WTC11 (cell line): ENCODE measurements around the gene CREBBP. TPM values are rescaled to one million over a fixed set of nuclear protein-coding genes. Genes with fewer than 3 reads are reported as not detected.

ENCODE experiments used
- ATAC-seq: fragments of 200-7000 bp; cut with Tn5 transposase; 2 replicates; pipeline ENCODE4 v1.10.0; 2021; ENCODE audit warnings: mild to moderate bottlenecking, moderate library complexity
- CTCF ChIA-PET: fragments of 300-600 bp; sonication (Branson Sonifier 250); formaldehyde crosslinking; loops from one replicate; lab custom pipeline; 2021; ENCODE audit warnings: antibody characterized with exemption; lab: Charles Lee
- POLR2A ChIA-PET: fragments of 350-600 bp; sonication (Branson Sonifier 250); formaldehyde crosslinking; loops from one replicate; lab custom pipeline; 2021; ENCODE audit warnings: antibody characterized with exemption; lab: Charles Lee
- DNase-seq: peaks from one replicate; pipeline ENCODE4 v3.0.0; 2021; ENCODE audit warnings: low spot score
- H3K27ac Mint-ChIP-seq: 2 replicates; pipeline ENCODE4 v1.8.0; 2021; ENCODE audit warnings: mixed read lengths
- H3K27me3 Mint-ChIP-seq: 2 replicates; pipeline ENCODE4 v1.8.0; 2021; ENCODE audit warnings: low read depth, mild to moderate bottlenecking, moderate library complexity, mixed read lengths
- H3K36me3 Mint-ChIP-seq: 2 replicates; pipeline ENCODE4 v1.8.0; 2021; ENCODE audit warnings: mixed read lengths
- H3K4me1 Mint-ChIP-seq: 2 replicates; pipeline ENCODE4 v1.8.0; 2022; ENCODE audit warnings: mixed read lengths
- H3K4me3 Mint-ChIP-seq: 2 replicates; pipeline ENCODE4 v1.8.0; 2021; ENCODE audit warnings: mild to moderate bottlenecking, moderate library complexity, mixed read lengths
- H3K9me3 Mint-ChIP-seq: 2 replicates; pipeline ENCODE4 v1.8.0; 2021; ENCODE audit warnings: mixed read lengths
- AR ChIP-seq: fragments of 250-450 bp; sonication (Bioruptor Pico); IDR thresholded peaks from 2 replicates; pipeline ENCODE4 v1.9.0; 2021; ENCODE audit warnings: mild to moderate bottlenecking
- CBFB ChIP-seq: sonication (generic); formaldehyde crosslinking; IDR thresholded peaks from 2 replicates; pipeline ENCODE4 v1.8.1; 2022; ENCODE audit warnings: mild to moderate bottlenecking, low read depth, missing genetic modification reagents
- CREB1 ChIP-seq: sonication (generic); formaldehyde crosslinking; IDR thresholded peaks from 2 replicates; pipeline ENCODE4 v1.8.0; 2023; ENCODE audit warnings: mild to moderate bottlenecking, missing genetic modification reagents
- E2F1 ChIP-seq: sonication (generic); formaldehyde crosslinking; IDR thresholded peaks from 2 replicates; pipeline ENCODE4 v1.8.0; 2022; ENCODE audit warnings: mild to moderate bottlenecking, missing genetic modification reagents
- JUN ChIP-seq: sonication (generic); formaldehyde crosslinking; IDR thresholded peaks from 2 replicates; pipeline ENCODE4 v1.8.0; 2023; ENCODE audit warnings: mild to moderate bottlenecking, missing genetic modification reagents
- NFATC4 ChIP-seq: fragments of 250-450 bp; sonication (Bioruptor Pico); IDR thresholded peaks from 2 replicates; pipeline ENCODE4 v1.9.0; 2021; ENCODE audit warnings: mild to moderate bottlenecking
- NR1H2 ChIP-seq: sonication (generic); formaldehyde crosslinking; IDR thresholded peaks from 2 replicates; pipeline ENCODE4 v1.9.0; 2021; ENCODE audit warnings: mild to moderate bottlenecking, moderate library complexity, missing genetic modification reagents
- SOX15 ChIP-seq: fragments of 250-450 bp; sonication (Bioruptor Pico); IDR thresholded peaks from 2 replicates; pipeline ENCODE4 v1.9.0; 2021; ENCODE audit warnings: mild to moderate bottlenecking
- STAT6 ChIP-seq: sonication (generic); formaldehyde crosslinking; conservative IDR thresholded peaks from 2 replicates; pipeline ENCODE4 v1.8.1; 2023; ENCODE audit warnings: mild to moderate bottlenecking, low read depth, missing genetic modification reagents, moderate library complexity
- TCF7 ChIP-seq: sonication (generic); formaldehyde crosslinking; IDR thresholded peaks from 2 replicates; pipeline ENCODE4 v1.8.0; 2022; ENCODE audit warnings: mild to moderate bottlenecking, low read depth, missing genetic modification reagents, moderate library complexity
- TEAD4 ChIP-seq: sonication (generic); formaldehyde crosslinking; IDR thresholded peaks from 2 replicates; pipeline ENCODE4 v1.8.0; 2022; ENCODE audit warnings: mild to moderate bottlenecking, missing genetic modification reagents
- ZBTB21 ChIP-seq: sonication (generic); formaldehyde crosslinking; IDR thresholded peaks from 2 replicates; pipeline ENCODE4 v1.8.1; 2023; ENCODE audit warnings: mild to moderate bottlenecking, missing genetic modification reagents, borderline replicate concordance
- ZNF263 ChIP-seq: sonication (generic); formaldehyde crosslinking; IDR thresholded peaks from 2 replicates; pipeline ENCODE4 v1.8.1; 2022; ENCODE audit warnings: low read depth, mild to moderate bottlenecking, moderate library complexity, missing genetic modification reagents
- ZNF423 ChIP-seq: fragments of 250-450 bp; sonication (Bioruptor Pico); IDR thresholded peaks from 2 replicates; pipeline ENCODE4 v2.1.2; 2022; ENCODE audit warnings: mild to moderate bottlenecking, moderate library complexity
- ZNF671 ChIP-seq: fragments of 250-450 bp; sonication (Bioruptor Pico); IDR thresholded peaks from 2 replicates; pipeline ENCODE4 v1.8.0; 2021; ENCODE audit warnings: mild to moderate bottlenecking
- total RNA-seq: library from RNA; stranded (reverse); gene quantifications from 3 replicates; pipeline ENCODE4 v1.2.3, GENCODE V29; 2021
- TF ChIP-seq, protein P1 (sequence below): sonication (generic); formaldehyde crosslinking; IDR thresholded peaks from 2 replicates; pipeline ENCODE4 v1.8.1; 2022; ENCODE audit warnings: mild to moderate bottlenecking, moderate library complexity, missing genetic modification reagents
- TF ChIP-seq, protein P2 (sequence below): sonication (generic); formaldehyde crosslinking; conservative IDR thresholded peaks from 2 replicates; pipeline ENCODE4 v1.8.1; 2022; ENCODE audit warnings: mild to moderate bottlenecking, missing genetic modification reagents

CREBBP gene
- total RNA-seq, 1 experiment from 2014 or later: 49.6 TPM

DNA sequence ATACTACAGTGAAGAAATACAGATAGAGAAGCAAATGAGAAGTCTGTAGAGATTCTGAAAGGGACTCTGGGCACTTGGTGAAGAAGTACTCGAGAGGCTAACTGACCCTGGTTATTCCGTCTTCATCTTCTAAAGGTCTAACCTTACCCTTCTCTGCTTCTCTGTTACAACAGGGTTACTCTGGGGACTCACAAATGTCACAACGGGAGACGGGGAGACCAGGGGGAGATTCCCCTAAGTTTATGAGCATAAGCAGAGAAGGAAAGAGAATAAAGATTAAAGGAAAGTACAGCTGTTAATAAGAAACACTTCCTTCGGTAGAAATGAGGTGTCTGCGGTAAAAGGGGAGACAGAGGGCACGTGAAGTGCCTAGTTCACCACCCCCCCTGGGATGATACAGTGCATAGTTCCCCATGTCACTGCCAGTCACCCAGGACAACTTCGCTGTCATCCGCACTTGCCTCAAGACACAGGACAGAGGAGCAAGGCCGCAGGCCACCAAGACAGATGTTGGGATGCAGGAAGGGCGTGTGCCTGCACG lies 88.0 kb downstream of the CREBBP start (continued):
- TF ChIP-seq, protein P1, sequence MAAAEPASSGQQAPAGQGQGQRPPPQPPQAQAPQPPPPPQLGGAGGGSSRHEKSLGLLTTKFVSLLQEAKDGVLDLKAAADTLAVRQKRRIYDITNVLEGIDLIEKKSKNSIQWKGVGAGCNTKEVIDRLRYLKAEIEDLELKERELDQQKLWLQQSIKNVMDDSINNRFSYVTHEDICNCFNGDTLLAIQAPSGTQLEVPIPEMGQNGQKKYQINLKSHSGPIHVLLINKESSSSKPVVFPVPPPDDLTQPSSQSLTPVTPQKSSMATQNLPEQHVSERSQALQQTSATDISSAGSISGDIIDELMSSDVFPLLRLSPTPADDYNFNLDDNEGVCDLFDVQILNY (CRISPR knock-in tag): no peak
- no peak for TF ChIP-seq ZNF423 (CRISPR knock-in tag)

- Mint-ChIP-seq H3K4me1 (no peaks in the 10 kb centered on the region), H3K4me3 (no peak overlapping the region), H3K27me3 (no peaks in the 10 kb centered on the region), H3K36me3 (peaks cover 27% of the 10 kb centered on the region), H3K27ac (peak overlapping the region; percentile 55; the same call in 1 of the 2 replicates), H3K9me3 (no peaks in the 10 kb centered on the region)
- DNase-seq (no peak), ATAC-seq (no peak)
- ChIA-PET POLR2A (no interaction called here), CTCF (no interaction called here)
- TF ChIP-seq ZNF263 (CRISPR knock-in tag) (no peak), ZBTB21 (no peak), STAT6 (CRISPR knock-in tag) (no peak), NFATC4 (CRISPR knock-in tag) (no peak), NR1H2 (CRISPR knock-in tag) (no peak), ZNF671 (CRISPR knock-in tag) (no peak), JUN (CRISPR knock-in tag) (no peak), CREB1 (CRISPR knock-in tag) (no peak), SOX15 (CRISPR knock-in tag) (no peak), TCF7 (CRISPR knock-in tag) (no peak), E2F1 (CRISPR knock-in tag) (no peak), AR (CRISPR knock-in tag) (no peak), CBFB (CRISPR knock-in tag) (no peak), TEAD4 (CRISPR knock-in tag) (no peak)
- TF ChIP-seq, protein P2, sequence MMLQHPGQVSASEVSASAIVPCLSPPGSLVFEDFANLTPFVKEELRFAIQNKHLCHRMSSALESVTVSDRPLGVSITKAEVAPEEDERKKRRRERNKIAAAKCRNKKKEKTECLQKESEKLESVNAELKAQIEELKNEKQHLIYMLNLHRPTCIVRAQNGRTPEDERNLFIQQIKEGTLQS (CRISPR knock-in tag): no peak
- TF ChIP-seq, protein P1 (CRISPR knock-in tag): no peak
Measured at GRCh38 chr16:3791701-3792100, 88.8 kb downstream of the CREBBP start.
